K562 (cell line): ENCODE data around the gene HMOX2. TPM values are rescaled to one million over a fixed set of nuclear protein-coding genes. Genes with fewer than 3 reads are reported as not detected.

ENCODE experiments used
- BCOR ChIP-seq: fragments of 450-650 bp; IDR thresholded peaks from 2 replicates; pipeline ENCODE4 v1.6.1; 2016
- CHD1 ChIP-seq: fragments of 200-600 bp; sonication (generic); IDR thresholded peaks from one replicate; pipeline ENCODE4 v1.6.1; 2012; ENCODE audit warnings: mild to moderate bottlenecking, moderate library complexity, low read length, inconsistent platforms
- CSDE1 ChIP-seq, 2 experiments: fragments of 450-650 bp; IDR thresholded peaks; 2 replicates each; pipeline ENCODE4 v1.6.1; 2016; ENCODE audit warnings: mild to moderate bottlenecking in 1 of 2
- E2F6 ChIP-seq, 2 experiments: IDR thresholded peaks; 2 replicates each; pipeline ENCODE4 v1.6.1; 2011; ENCODE audit warnings: borderline replicate concordance in 1 of 2, control low read depth in 1 of 2, low read depth in 1 of 2, low read length in 1 of 2, mild to moderate bottlenecking in 1 of 2, mixed read lengths in 1 of 2, moderate library complexity in 1 of 2; ENCODE audit not compliant: insufficient read depth in 1 of 2, insufficient read length in 1 of 2, poor library complexity in 1 of 2, severe bottlenecking in 1 of 2; ENCODE audit errors: extremely low read depth in 1 of 2
- FIP1L1 ChIP-seq: fragments of 200-400 bp; formaldehyde crosslinking; IDR thresholded peaks from 2 replicates; pipeline ENCODE4 v1.6.1; 2018; ENCODE audit warnings: mild to moderate bottlenecking, low read depth, low read length; ENCODE audit not compliant: poor library complexity, severe bottlenecking
- FOXA1 ChIP-seq: fragments of 450-650 bp; IDR thresholded peaks from 2 replicates; pipeline ENCODE4 v1.6.1; 2016; ENCODE audit warnings: mild to moderate bottlenecking, borderline replicate concordance
- HCFC1 ChIP-seq: IDR thresholded peaks from 2 replicates; pipeline ENCODE4 v1.6.1; 2012; ENCODE audit warnings: low read depth, low read length, improper control_type of control experiment
- HDAC8 ChIP-seq: fragments of 450-650 bp; IDR thresholded peaks from 2 replicates; pipeline ENCODE4 v1.6.1; 2016; ENCODE audit warnings: mild to moderate bottlenecking, missing genetic modification characterization, moderate library complexity, missing compliant biosample characterization
- HIVEP1 ChIP-seq: fragments of 250-450 bp; sonication (Bioruptor Pico); IDR thresholded peaks from 2 replicates; pipeline ENCODE4 v1.4.0; 2020; ENCODE audit warnings: mild to moderate bottlenecking
- HMGN3 ChIP-seq: IDR thresholded peaks from 2 replicates; pipeline ENCODE4 v1.6.1; 2011; ENCODE audit warnings: borderline replicate concordance, low read depth, mild to moderate bottlenecking, mixed read lengths, low read length; ENCODE audit not compliant: insufficient read length; ENCODE audit errors: extremely low read depth
- KLF6 ChIP-seq: fragments of 250-450 bp; sonication (Bioruptor Pico); IDR thresholded peaks from 2 replicates; pipeline ENCODE4 v1.4.0; 2020; ENCODE audit warnings: mild to moderate bottlenecking, moderate library complexity, borderline replicate concordance
- MYNN ChIP-seq, 2 experiments: sonication (generic); formaldehyde crosslinking in 1 of 2; IDR thresholded peaks; 2 replicates each; pipeline versions ENCODE4 v1.5.0 to v1.6.1; 2016 to 2020; ENCODE audit warnings: antibody characterized with exemption in 1 of 2, missing genetic modification reagents in 1 of 2
- NFE2 ChIP-seq: IDR thresholded peaks from 2 replicates; pipeline ENCODE4 v1.6.1; 2014; ENCODE audit warnings: antibody characterized with exemption, low read depth
- NR4A1 ChIP-seq, 2 experiments: fragments of 250-450 bp in 1 of 2; fragments of 450-650 bp in 1 of 2; sonication (Bioruptor Pico) in 1 of 2; IDR thresholded peaks; 2 replicates each; pipeline versions ENCODE4 v1.4.0 to v1.6.1; 2016 to 2020; ENCODE audit warnings: mild to moderate bottlenecking in 2 of 2, missing compliant biosample characterization in 1 of 2, missing genetic modification characterization in 1 of 2, moderate library complexity in 1 of 2
- SMAD1 ChIP-seq: fragments of 150-350 bp; IDR thresholded peaks from 2 replicates; pipeline ENCODE4 v1.6.1; 2014; ENCODE audit warnings: low read length, low read depth; ENCODE audit not compliant: partially characterized antibody
- SMAD3 ChIP-seq: fragments of 450-650 bp; formaldehyde crosslinking; conservative IDR thresholded peaks from 2 replicates; pipeline ENCODE4 v1.4.0; 2020; ENCODE audit warnings: mild to moderate bottlenecking
- SREBF1 ChIP-seq: fragments of 150-350 bp; IDR thresholded peaks from 2 replicates; pipeline ENCODE4 v1.6.1; 2014; ENCODE audit warnings: antibody characterized with exemption, low read depth, low read length, borderline replicate concordance
- U2AF1 ChIP-seq: fragments of 200-400 bp; formaldehyde crosslinking; optimal IDR thresholded peaks from 2 replicates; pipeline ENCODE3; 2017; ENCODE audit warnings: mild to moderate bottlenecking, low read depth, low read length, moderate library complexity
- ZBTB1 ChIP-seq: sonication (generic); formaldehyde crosslinking; IDR thresholded peaks from 2 replicates; pipeline ENCODE4 v1.8.1; 2023; ENCODE audit warnings: missing genetic modification reagents, low read depth, mild to moderate bottlenecking, borderline replicate concordance
- ZNF778 ChIP-seq: fragments of 450-650 bp; formaldehyde crosslinking; IDR thresholded peaks from 2 replicates; pipeline ENCODE4 v1.4.0; 2020; ENCODE audit warnings: mild to moderate bottlenecking, moderate library complexity
- polyA plus RNA-seq, 8 experiments: library from polyadenylated mRNA; depleted of rRNA in 4 of 8; stranded (reverse) in 5 of 8; unstranded in 3 of 8; fragments of >200 nt; fragmentation: Nextera tagmentation in 2 of 8; fragmentation: Illumina TruSeq in 1 of 8; extraction: Ambion mirVana in 2 of 8; extraction: Trizol in 1 of 8; gene quantifications; 2 replicates each; pipeline versions ENCODE4 v1.2.1 to v1.2.3, GENCODE V29; 2011 to 2014; ENCODE audit warnings: inconsistent platforms in 1 of 8, missing spikeins in 1 of 8
- total RNA-seq, 7 experiments: library from RNA; depleted of rRNA in 6 of 7; stranded (reverse); fragments of >200 nt in 6 of 7; fragmentation: Illumina TruSeq in 2 of 7; extraction: Trizol in 2 of 7; gene quantifications; 2 replicates each; pipeline versions ENCODE4 v1.2.1 to v1.2.3, GENCODE V29; 2011 to 2021; ENCODE audit warnings: low replicate concordance in 1 of 7
- TF ChIP-seq, protein P1 (sequence below), 3 experiments: fragments of 200-800 bp in 1 of 3; fragments of 250-450 bp in 1 of 3; fragments of 450-650 bp in 1 of 3; sonication (Bioruptor Pico) in 1 of 3; sonication (Bioruptor generic) in 1 of 3; formaldehyde crosslinking in 1 of 3; IDR thresholded peaks; 2 replicates each; pipeline versions ENCODE4 v1.6.1 to v1.8.0; 2016 to 2022; ENCODE audit warnings: mild to moderate bottlenecking in 2 of 3, missing genetic modification characterization in 2 of 3, missing compliant biosample characterization in 1 of 3, moderate library complexity in 1 of 3
- TF ChIP-seq, protein P2 (sequence below): fragments of 450-650 bp; formaldehyde crosslinking; IDR thresholded peaks from 2 replicates; pipeline ENCODE4 v1.4.0; 2022; ENCODE audit warnings: mild to moderate bottlenecking, moderate library complexity

Gene HMOX2
- total and polyA plus RNA-seq, 9 of the 15 experiments (the other 6 are each of a cell fraction or from before 2014, with no cell fraction given): 26.8 to 87.4 (median 57.4) TPM

DNA sequence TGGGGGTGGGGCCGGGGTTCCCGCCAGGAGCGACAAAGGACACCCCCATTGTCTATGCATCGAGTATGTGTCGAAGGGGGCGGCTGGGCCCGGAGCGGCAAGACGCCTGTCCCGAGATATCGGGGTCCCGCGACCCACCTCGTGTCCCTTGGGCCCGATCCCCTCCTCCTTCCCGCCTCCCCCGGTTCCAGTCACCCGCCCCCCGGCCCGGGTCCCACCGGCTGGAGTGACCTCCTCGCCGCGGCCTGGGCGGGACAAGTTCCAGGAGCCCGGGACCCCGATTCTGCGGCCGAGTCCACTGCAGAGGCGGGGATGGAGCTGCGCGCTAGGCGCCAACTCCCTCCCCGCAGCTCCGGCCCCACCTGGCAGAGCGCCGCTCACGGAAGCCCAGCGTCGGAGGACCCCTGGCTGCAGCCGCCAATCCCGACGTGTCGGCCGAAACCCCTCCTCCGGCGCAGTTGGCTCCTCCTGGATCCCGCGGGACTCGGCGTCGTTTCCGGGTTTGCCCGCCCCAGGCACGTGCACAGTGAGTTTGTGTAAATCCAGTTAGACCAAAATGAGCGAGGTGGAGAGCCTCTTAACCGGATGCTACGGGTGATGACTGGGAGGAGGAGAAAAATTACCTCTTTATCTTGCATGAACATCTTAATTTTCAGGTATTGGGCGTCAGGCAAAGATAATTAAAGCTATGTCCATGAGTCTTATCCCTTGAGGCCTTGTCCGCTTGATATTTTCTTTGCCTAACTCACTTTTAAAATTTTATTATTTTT is 1.8 kb upstream of the HMOX2 start, which contains the start of gene NMRAL1 (continued):
- peak; percentile 92 to 94 for TF ChIP-seq E2F6 (IDR thresholded peaks at IDR 0.05; ENCODE audit: borderline replicate concordance in 1 of 2, extremely low read depth in 1 of 2, insufficient read depth in 1 of 2, insufficient read length in 1 of 2, low read depth in 1 of 2, low read length in 1 of 2, poor library complexity in 1 of 2, severe bottlenecking in 1 of 2)
- no peak for TF ChIP-seq NR4A1 (CRISPR knock-in tag; IDR thresholded peaks at IDR 0.05)
- no peak for TF ChIP-seq NR4A1 (tag; IDR thresholded peaks at IDR 0.05)
- TF ChIP-seq CSDE1 (IDR thresholded peaks at IDR 0.05): no peak
- TF ChIP-seq ZNF778 (CRISPR knock-in tag): no peak
- TF ChIP-seq ZBTB1 (CRISPR knock-in tag): no peak
- TF ChIP-seq, protein P1, sequence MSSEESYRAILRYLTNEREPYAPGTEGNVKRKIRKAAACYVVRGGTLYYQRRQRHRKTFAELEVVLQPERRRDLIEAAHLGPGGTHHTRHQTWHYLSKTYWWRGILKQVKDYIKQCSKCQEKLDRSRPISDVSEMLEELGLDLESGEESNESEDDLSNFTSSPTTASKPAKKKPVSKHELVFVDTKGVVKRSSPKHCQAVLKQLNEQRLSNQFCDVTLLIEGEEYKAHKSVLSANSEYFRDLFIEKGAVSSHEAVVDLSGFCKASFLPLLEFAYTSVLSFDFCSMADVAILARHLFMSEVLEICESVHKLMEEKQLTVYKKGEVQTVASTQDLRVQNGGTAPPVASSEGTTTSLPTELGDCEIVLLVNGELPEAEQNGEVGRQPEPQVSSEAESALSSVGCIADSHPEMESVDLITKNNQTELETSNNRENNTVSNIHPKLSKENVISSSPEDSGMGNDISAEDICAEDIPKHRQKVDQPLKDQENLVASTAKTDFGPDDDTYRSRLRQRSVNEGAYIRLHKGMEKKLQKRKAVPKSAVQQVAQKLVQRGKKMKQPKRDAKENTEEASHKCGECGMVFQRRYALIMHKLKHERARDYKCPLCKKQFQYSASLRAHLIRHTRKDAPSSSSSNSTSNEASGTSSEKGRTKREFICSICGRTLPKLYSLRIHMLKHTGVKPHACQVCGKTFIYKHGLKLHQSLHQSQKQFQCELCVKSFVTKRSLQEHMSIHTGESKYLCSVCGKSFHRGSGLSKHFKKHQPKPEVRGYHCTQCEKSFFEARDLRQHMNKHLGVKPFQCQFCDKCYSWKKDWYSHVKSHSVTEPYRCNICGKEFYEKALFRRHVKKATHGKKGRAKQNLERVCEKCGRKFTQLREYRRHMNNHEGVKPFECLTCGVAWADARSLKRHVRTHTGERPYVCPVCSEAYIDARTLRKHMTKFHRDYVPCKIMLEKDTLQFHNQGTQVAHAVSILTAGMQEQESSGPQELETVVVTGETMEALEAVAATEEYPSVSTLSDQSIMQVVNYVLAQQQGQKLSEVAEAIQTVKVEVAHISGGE (CRISPR knock-in tag; IDR thresholded peaks at IDR 0.05): peak in 1 of 3 experiments; percentile 50; a peak in 1 of 6 replicates
- TF ChIP-seq MYNN (IDR thresholded peaks at IDR 0.05): 0 out of 2 replicates have a peak, but pooled peaks have one; percentile 34
- TF ChIP-seq MYNN (CRISPR knock-in tag; IDR thresholded peaks at IDR 0.05): no peak
- TF ChIP-seq BCOR: no peak
- no peak for TF ChIP-seq SMAD3 (CRISPR knock-in tag)
- TF ChIP-seq SREBF1: no peak
- TF ChIP-seq FOXA1: no peak
- TF ChIP-seq, protein P2, sequence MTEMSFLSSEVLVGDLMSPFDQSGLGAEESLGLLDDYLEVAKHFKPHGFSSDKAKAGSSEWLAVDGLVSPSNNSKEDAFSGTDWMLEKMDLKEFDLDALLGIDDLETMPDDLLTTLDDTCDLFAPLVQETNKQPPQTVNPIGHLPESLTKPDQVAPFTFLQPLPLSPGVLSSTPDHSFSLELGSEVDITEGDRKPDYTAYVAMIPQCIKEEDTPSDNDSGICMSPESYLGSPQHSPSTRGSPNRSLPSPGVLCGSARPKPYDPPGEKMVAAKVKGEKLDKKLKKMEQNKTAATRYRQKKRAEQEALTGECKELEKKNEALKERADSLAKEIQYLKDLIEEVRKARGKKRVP (CRISPR knock-in tag): no peak
- no peak for TF ChIP-seq HIVEP1 (CRISPR knock-in tag)
- peak; percentile 93 for TF ChIP-seq HMGN3
- no peak for TF ChIP-seq FIP1L1
- peak; percentile 63 for TF ChIP-seq HCFC1
- no peak for TF ChIP-seq HDAC8 (tag)
- TF ChIP-seq KLF6 (CRISPR knock-in tag): no peak
- peak; percentile 80 for TF ChIP-seq NFE2
- TF ChIP-seq U2AF1: peak; percentile 81
- TF ChIP-seq SMAD1: no peak
- no peak for TF ChIP-seq CHD1
